OCI-LY1 (cell line): ENCODE data around the gene RRAGD.

ENCODE experiments used
- H2AFZ ChIP-seq: fragments of 200-600 bp; sonication (generic), shearing (Covaris generic); 2 replicates; pipeline ENCODE4 v1.6.0; 2014; ENCODE audit warnings: antibody characterized with exemption, mild to moderate bottlenecking, low read length
- H3F3A ChIP-seq: fragments of 200-600 bp; sonication (generic), shearing (Covaris generic); 2 replicates; pipeline ENCODE4 v1.6.0; 2014; ENCODE audit warnings: mild to moderate bottlenecking, antibody characterized with exemption, low read length, moderate library complexity; ENCODE audit not compliant: insufficient read depth
- H3K27ac ChIP-seq: fragments of 200-600 bp; sonication (generic); 2 replicates; pipeline ENCODE4 v1.5.1; 2014; ENCODE audit warnings: low read length, mixed run types, mild to moderate bottlenecking, low read depth; ENCODE audit not compliant: poor library complexity, severe bottlenecking
- H3K27me3 ChIP-seq: fragments of 200-600 bp; sonication (generic); 2 replicates; pipeline ENCODE4 v1.6.0; 2014; ENCODE audit warnings: antibody characterized with exemption, mild to moderate bottlenecking, low read length, moderate library complexity; ENCODE audit not compliant: insufficient read depth
- H3K36me3 ChIP-seq: fragments of 200-600 bp; sonication (generic); 2 replicates; pipeline ENCODE4 v1.6.1; 2014; ENCODE audit warnings: mild to moderate bottlenecking, antibody characterized with exemption, low read length, moderate library complexity, mixed read lengths; ENCODE audit not compliant: insufficient read depth
- H3K4me1 ChIP-seq: fragments of 200-600 bp; sonication (generic); 2 replicates; pipeline ENCODE4 v1.5.1; 2014; ENCODE audit warnings: mild to moderate bottlenecking, low read length, moderate library complexity; ENCODE audit not compliant: insufficient read depth, severe bottlenecking
- H3K4me2 ChIP-seq: fragments of 200-600 bp; sonication (generic), shearing (Covaris generic); 2 replicates; pipeline ENCODE4 v1.6.1; 2014; ENCODE audit warnings: low read length
- H3K4me3 ChIP-seq: fragments of 200-600 bp; sonication (generic); 2 replicates; pipeline ENCODE4 v1.5.1; 2014; ENCODE audit warnings: low read length, low read depth, mild to moderate bottlenecking, mixed read lengths; ENCODE audit not compliant: poor library complexity, severe bottlenecking
- H3K79me2 ChIP-seq: fragments of 200-600 bp; shearing (Covaris generic); 2 replicates; pipeline ENCODE4 v1.6.1; 2016; ENCODE audit warnings: mixed run types, low read length, mixed read lengths; ENCODE audit not compliant: insufficient read depth
- H3K9ac ChIP-seq: fragments of 200-600 bp; sonication (generic), shearing (Covaris generic); 2 replicates; pipeline ENCODE4 v1.6.1; 2014; ENCODE audit warnings: mild to moderate bottlenecking, low read length, mixed read lengths
- H3K9me2 ChIP-seq: fragments of 200-600 bp; sonication (generic), shearing (Covaris generic); 2 replicates; pipeline ENCODE4 v1.6.1; 2014; ENCODE audit warnings: low read depth, mild to moderate bottlenecking, low read length, mixed read lengths
- H3K9me3 ChIP-seq: fragments of 200-600 bp; shearing (Covaris generic); 2 replicates; pipeline ENCODE4 v1.6.1; 2014; ENCODE audit warnings: low read length, mixed read lengths
- H4K20me1 ChIP-seq: fragments of 200-600 bp; sonication (generic), shearing (Covaris generic); 2 replicates; pipeline ENCODE4 v1.6.0; 2016; ENCODE audit warnings: mild to moderate bottlenecking, low read length; ENCODE audit not compliant: insufficient read depth
- CTCF ChIP-seq: fragments of 200-600 bp; sonication (generic), shearing (Covaris generic); IDR thresholded peaks from 2 replicates; pipeline ENCODE4 v1.5.1; 2017; ENCODE audit warnings: mild to moderate bottlenecking, antibody characterized with exemption, low read length, moderate library complexity, mixed read lengths
- EZH2 ChIP-seq: fragments of 200-600 bp; sonication (generic), shearing (Covaris generic); IDR thresholded peaks from 2 replicates; pipeline ENCODE4 v1.8.0; 2017; ENCODE audit warnings: borderline replicate concordance, mixed run types, mild to moderate bottlenecking, antibody characterized with exemption, low read length, moderate library complexity, mixed read lengths

Gene RRAGD

GRCh38 chr6:89385156-89385667, 26.9 kb downstream of the RRAGD start:
- H4K20me1 ChIP-seq, result no peaks in the 10 kb centered on the region
- no peaks in the 10 kb centered on the region for H3K9me2 ChIP-seq
- H3K4me2 ChIP-seq, result no peak overlapping the region
- no peaks in the 10 kb centered on the region for H3K27me3 ChIP-seq
- peaks cover 10% of the 10 kb centered on the region for H3K4me1 ChIP-seq
- H3K9me3 ChIP-seq, result no peaks in the 10 kb centered on the region
- H3K4me3 ChIP-seq, result no peak overlapping the region
- no peaks in the 10 kb centered on the region for H3K79me2 ChIP-seq
- no peak overlapping the region for H3K27ac ChIP-seq
- TF ChIP-seq CTCF (no peak), EZH2 (no peak)
- H2AFZ ChIP-seq, result no peak overlapping the region
- no peaks in the 10 kb centered on the region; the same call in 1 of the 2 replicates for H3K36me3 ChIP-seq
- no peaks in the 10 kb centered on the region for H3F3A ChIP-seq
- no peak overlapping the region for H3K9ac ChIP-seq

- Histone ChIP-seq H3K27ac (no peak overlapping the region), H3K9me3 (no peaks in the 10 kb centered on the region), H2AFZ (no peak overlapping the region), H3K4me2 (no peak overlapping the region), H3K79me2 (no peaks in the 10 kb centered on the region), H4K20me1 (no peaks in the 10 kb centered on the region), H3K36me3 (no peaks in the 10 kb centered on the region; the same call in 1 of the 2 replicates), H3K27me3 (no peaks in the 10 kb centered on the region), H3K9me2 (no peaks in the 10 kb centered on the region), H3K4me1 (peaks cover 13% of the 10 kb centered on the region), H3K9ac (no peak overlapping the region), H3F3A (no peaks in the 10 kb centered on the region), H3K4me3 (no peak overlapping the region)
- TF ChIP-seq EZH2, result no peak
- no peak for TF ChIP-seq CTCF
Measured at GRCh38 chr6:89381031-89381430, 31.0 kb downstream of the RRAGD start.

- Histone ChIP-seq H3K79me2 (no peaks in the 10 kb centered on the region), H2AFZ (no peak overlapping the region), H3K27ac (no peak overlapping the region), H3K4me2 (no peak overlapping the region), H3K9ac (no peak overlapping the region), H3K9me3 (no peaks in the 10 kb centered on the region), H4K20me1 (no peaks in the 10 kb centered on the region), H3K27me3 (no peaks in the 10 kb centered on the region), H3K4me1 (peaks cover 25% of the 10 kb centered on the region), H3K4me3 (no peak overlapping the region), H3K36me3 (no peaks in the 10 kb centered on the region; the same call in 1 of the 2 replicates), H3K9me2 (no peaks in the 10 kb centered on the region), H3F3A (no peaks in the 10 kb centered on the region)
- TF ChIP-seq EZH2 (no peak), CTCF (no peak)
Measured at GRCh38 chr6:89379281-89379680, 32.8 kb downstream of the RRAGD start.
